WERI-Rb-1 (cell line): ENCODE data around the gene KNL1.

Experiments used
- DNase-seq: peaks from one replicate; pipeline ENCODE4 v3.0.0-alpha.2; 2020
- H3K27ac ChIP-seq: fragments of 250-450 bp; sonication (Bioruptor Pico); 2 replicates; pipeline ENCODE4 v1.5.1; 2020; ENCODE audit warnings: mild to moderate bottlenecking, moderate library complexity
- H3K27me3 ChIP-seq: fragments of 250-450 bp; sonication (Bioruptor Pico); 2 replicates; pipeline ENCODE4 v1.5.1; 2021; ENCODE audit warnings: mild to moderate bottlenecking, low read depth, moderate library complexity; ENCODE audit not compliant: insufficient read depth, severe bottlenecking
- H3K36me3 ChIP-seq: fragments of 250-450 bp; sonication (Bioruptor Pico); 2 replicates; pipeline ENCODE4 v1.5.1; 2020; ENCODE audit warnings: mild to moderate bottlenecking, moderate library complexity
- H3K4me3 ChIP-seq: 2 replicates; pipeline ENCODE4 v1.5.1; 2011; ENCODE audit warnings: low read depth, mild to moderate bottlenecking, control low read depth, low read length
- H3K9me3 ChIP-seq: fragments of 250-450 bp; sonication (Bioruptor Pico); 2 replicates; pipeline ENCODE4 v1.5.1; 2021; ENCODE audit warnings: mild to moderate bottlenecking, moderate library complexity; ENCODE audit not compliant: severe bottlenecking
- TF ChIP-seq, protein P1 (sequence below): IDR thresholded peaks from 2 replicates; pipeline ENCODE4 v1.5.1; 2011; ENCODE audit warnings: low read depth, mild to moderate bottlenecking, control low read depth, inconsistent platforms, low read length

The KNL1 gene

DNA sequence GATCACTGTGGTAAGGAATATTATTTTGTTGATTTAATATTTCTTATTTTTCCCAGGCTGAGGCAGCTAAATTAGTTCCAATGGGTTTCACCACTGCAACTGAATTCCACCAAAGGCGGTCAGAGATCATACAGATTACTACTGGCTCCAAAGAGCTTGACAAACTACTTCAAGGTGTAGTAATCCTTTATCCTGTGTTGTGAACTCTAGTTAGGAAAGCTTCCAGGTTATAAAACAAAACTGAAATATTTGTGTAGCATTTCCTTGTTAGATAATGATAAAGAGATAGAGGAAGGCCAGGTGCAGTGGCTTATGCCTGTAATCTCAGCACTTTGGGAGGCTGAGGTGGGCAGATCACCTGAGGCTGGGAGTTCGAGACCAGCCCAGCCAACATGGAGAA, 112.1 kb downstream of the KNL1 start:
- Histone ChIP-seq H3K36me3 (peaks cover 73% of the 10 kb centered on the region), H3K9me3 (no peaks in the 10 kb centered on the region), H3K27ac (no peak overlapping the region), H3K4me3 (no peak overlapping the region), H3K27me3 (no peaks in the 10 kb centered on the region)
- TF ChIP-seq, protein P1, sequence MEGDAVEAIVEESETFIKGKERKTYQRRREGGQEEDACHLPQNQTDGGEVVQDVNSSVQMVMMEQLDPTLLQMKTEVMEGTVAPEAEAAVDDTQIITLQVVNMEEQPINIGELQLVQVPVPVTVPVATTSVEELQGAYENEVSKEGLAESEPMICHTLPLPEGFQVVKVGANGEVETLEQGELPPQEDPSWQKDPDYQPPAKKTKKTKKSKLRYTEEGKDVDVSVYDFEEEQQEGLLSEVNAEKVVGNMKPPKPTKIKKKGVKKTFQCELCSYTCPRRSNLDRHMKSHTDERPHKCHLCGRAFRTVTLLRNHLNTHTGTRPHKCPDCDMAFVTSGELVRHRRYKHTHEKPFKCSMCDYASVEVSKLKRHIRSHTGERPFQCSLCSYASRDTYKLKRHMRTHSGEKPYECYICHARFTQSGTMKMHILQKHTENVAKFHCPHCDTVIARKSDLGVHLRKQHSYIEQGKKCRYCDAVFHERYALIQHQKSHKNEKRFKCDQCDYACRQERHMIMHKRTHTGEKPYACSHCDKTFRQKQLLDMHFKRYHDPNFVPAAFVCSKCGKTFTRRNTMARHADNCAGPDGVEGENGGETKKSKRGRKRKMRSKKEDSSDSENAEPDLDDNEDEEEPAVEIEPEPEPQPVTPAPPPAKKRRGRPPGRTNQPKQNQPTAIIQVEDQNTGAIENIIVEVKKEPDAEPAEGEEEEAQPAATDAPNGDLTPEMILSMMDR, result no peak
- DNase-seq, result no peak
